Measurements from ENCODE around the gene NR2F2. TPM values are rescaled to one million over a fixed set of nuclear protein-coding genes. Genes with fewer than 3 reads are reported as not detected.

The NR2F2 gene
- total RNA-seq (ENCODE audit: low replicate concordance) = 24.6 and 32.1 TPM in 2 replicates

GRCh38 chr15:96330450-96331143 lies at the start of gene NR2F2:
Gene NR2F2 (plus strand): TSS chr15:96330700. CDS start chr15:96332106, 1,406 bp downstream.
- H3K4me2 ChIP-seq = peak within 1 kb of the TSS; percentile 98
- H3F3A ChIP-seq (ENCODE audit: low read depth) = peaks cover 68% of the 10 kb centered on the region
- H3K36me3 ChIP-seq = peaks cover 1% of the 10 kb centered on the region
- peaks cover 51% of the 10 kb centered on the region for H4K20me1 ChIP-seq (ENCODE audit: low read depth)
- H3K27ac Mint-ChIP-seq = peak within 1 kb of the TSS; percentile 98
- H3K27me3 Mint-ChIP-seq (ENCODE audit: insufficient read depth, low read depth) = peaks cover 24% of the 10 kb centered on the region
- peaks cover 4% of the 10 kb centered on the region for H3K9me3 Mint-ChIP-seq
- no peaks in the 10 kb centered on the region for H3K9me3 ChIP-seq (ENCODE audit: low read depth)
- peaks cover 57% of the 10 kb centered on the region for H3K27me3 ChIP-seq
- H3K4me3 ChIP-seq = peak within 1 kb of the TSS; percentile 94
- peaks cover 32% of the 10 kb centered on the region for H3K36me3 Mint-ChIP-seq
- H3K4me1 Mint-ChIP-seq = peaks cover 33% of the 10 kb centered on the region
- DNase-seq (ENCODE audit: low spot score) = peak; percentile 100
- H2AFZ ChIP-seq (replicated peaks) = peak within 1 kb of the TSS; percentile 43
- H3K79me2 ChIP-seq (ENCODE audit: low read depth) = peaks cover 94% of the 10 kb centered on the region
- H3K9ac ChIP-seq = peak within 1 kb of the TSS; percentile 58
- H3K4me1 ChIP-seq = peaks cover 31% of the 10 kb centered on the region
- H3K27ac ChIP-seq = peak within 1 kb of the TSS; percentile 92
- peak within 1 kb of the TSS; percentile 98 for H3K4me3 Mint-ChIP-seq
- TF ChIP-seq EZH2phosphoT487 (IDR thresholded peaks at IDR 0.05) (no peak), EZH2 (IDR thresholded peaks at IDR 0.05) (no peak)
- TF ChIP-seq, protein P1, sequence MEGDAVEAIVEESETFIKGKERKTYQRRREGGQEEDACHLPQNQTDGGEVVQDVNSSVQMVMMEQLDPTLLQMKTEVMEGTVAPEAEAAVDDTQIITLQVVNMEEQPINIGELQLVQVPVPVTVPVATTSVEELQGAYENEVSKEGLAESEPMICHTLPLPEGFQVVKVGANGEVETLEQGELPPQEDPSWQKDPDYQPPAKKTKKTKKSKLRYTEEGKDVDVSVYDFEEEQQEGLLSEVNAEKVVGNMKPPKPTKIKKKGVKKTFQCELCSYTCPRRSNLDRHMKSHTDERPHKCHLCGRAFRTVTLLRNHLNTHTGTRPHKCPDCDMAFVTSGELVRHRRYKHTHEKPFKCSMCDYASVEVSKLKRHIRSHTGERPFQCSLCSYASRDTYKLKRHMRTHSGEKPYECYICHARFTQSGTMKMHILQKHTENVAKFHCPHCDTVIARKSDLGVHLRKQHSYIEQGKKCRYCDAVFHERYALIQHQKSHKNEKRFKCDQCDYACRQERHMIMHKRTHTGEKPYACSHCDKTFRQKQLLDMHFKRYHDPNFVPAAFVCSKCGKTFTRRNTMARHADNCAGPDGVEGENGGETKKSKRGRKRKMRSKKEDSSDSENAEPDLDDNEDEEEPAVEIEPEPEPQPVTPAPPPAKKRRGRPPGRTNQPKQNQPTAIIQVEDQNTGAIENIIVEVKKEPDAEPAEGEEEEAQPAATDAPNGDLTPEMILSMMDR (IDR thresholded peaks at IDR 0.05) = no peak

DNA sequence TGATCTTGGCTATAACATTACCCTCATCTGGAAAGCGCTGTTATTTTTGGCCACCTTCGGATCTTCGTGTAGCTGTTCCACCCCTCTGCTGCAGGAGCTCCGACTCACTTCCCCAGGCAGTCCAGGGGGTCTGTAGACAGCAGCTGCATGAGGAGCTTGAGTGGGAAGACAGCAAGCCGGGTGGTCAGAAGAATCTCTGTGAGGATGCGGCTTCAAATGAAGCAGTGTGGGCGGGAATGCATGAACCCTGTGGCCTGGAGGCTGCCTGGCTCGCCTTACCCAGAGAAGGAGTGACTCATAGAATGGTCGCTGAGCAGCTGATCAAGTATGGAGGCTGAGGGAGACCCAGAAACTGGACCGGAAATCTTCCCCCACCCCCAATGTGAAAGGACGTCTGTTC lies 45.2 kb upstream of the NR2F2 start:
- H3K4me3 ChIP-seq = no peak overlapping the region
- Mint-ChIP-seq H3K4me1 (peaks cover 6% of the 10 kb centered on the region), H3K9me3 (peaks cover 10% of the 10 kb centered on the region), H3K4me3 (no peak overlapping the region), H3K27me3 (ENCODE audit: insufficient read depth, low read depth) (peaks cover 3% of the 10 kb centered on the region), H3K27ac (peak overlapping the region; percentile 38), H3K36me3 (peaks cover 46% of the 10 kb centered on the region)
- no peaks in the 10 kb centered on the region for H3K9me3 ChIP-seq (ENCODE audit: low read depth)
- H3K36me3 ChIP-seq = no peaks in the 10 kb centered on the region
- no peak overlapping the region for H3K9ac ChIP-seq
- no peaks in the 10 kb centered on the region for H4K20me1 ChIP-seq (ENCODE audit: low read depth)
- H3K4me1 ChIP-seq = peaks cover 8% of the 10 kb centered on the region
- TF ChIP-seq, protein P1 (IDR thresholded peaks at IDR 0.05) = no peak
- TF ChIP-seq EZH2 (IDR thresholded peaks at IDR 0.05) (no peak), EZH2phosphoT487 (IDR thresholded peaks at IDR 0.05) (no peak)
- H3K27ac ChIP-seq = no peak overlapping the region
- H3K27me3 ChIP-seq = no peaks in the 10 kb centered on the region
- no peak for DNase-seq (ENCODE audit: low spot score)
- no peak overlapping the region for H2AFZ ChIP-seq (replicated peaks)
- H3K79me2 ChIP-seq (ENCODE audit: low read depth) = no peaks in the 10 kb centered on the region
- no peaks in the 10 kb centered on the region for H3F3A ChIP-seq (ENCODE audit: low read depth)
- H3K4me2 ChIP-seq = no peak overlapping the region

GRCh38 chr15:96285729-96286254 lies 44.7 kb upstream of the NR2F2 start:
- Mint-ChIP-seq H3K4me1 (peaks cover 6% of the 10 kb centered on the region), H3K9me3 (peaks cover 10% of the 10 kb centered on the region), H3K4me3 (no peak overlapping the region), H3K27me3 (ENCODE audit: insufficient read depth, low read depth) (peaks cover 3% of the 10 kb centered on the region), H3K36me3 (peaks cover 43% of the 10 kb centered on the region), H3K27ac (peak overlapping the region; percentile 38)
- DNase-seq (ENCODE audit: low spot score) = no peak
- H3K4me1 ChIP-seq = peaks cover 8% of the 10 kb centered on the region
- no peak overlapping the region for H3K4me2 ChIP-seq
- H3K36me3 ChIP-seq = no peaks in the 10 kb centered on the region
- no peaks in the 10 kb centered on the region for H4K20me1 ChIP-seq (ENCODE audit: low read depth)
- H2AFZ ChIP-seq (replicated peaks) = no peak overlapping the region
- no peaks in the 10 kb centered on the region for H3K9me3 ChIP-seq (ENCODE audit: low read depth)
- H3K4me3 ChIP-seq = no peak overlapping the region
- no peaks in the 10 kb centered on the region for H3K27me3 ChIP-seq
- no peak overlapping the region for H3K27ac ChIP-seq
- H3K79me2 ChIP-seq (ENCODE audit: low read depth) = no peaks in the 10 kb centered on the region
- H3F3A ChIP-seq (ENCODE audit: low read depth) = no peaks in the 10 kb centered on the region
- TF ChIP-seq, protein P1 (IDR thresholded peaks at IDR 0.05) = no peak
- no peak for TF ChIP-seq EZH2phosphoT487 (IDR thresholded peaks at IDR 0.05)
- TF ChIP-seq EZH2 (IDR thresholded peaks at IDR 0.05) = no peak
- H3K9ac ChIP-seq = no peak overlapping the region
